K562 (cell line): ENCODE results near the gene ATXN7L1.

Source experiments
- ELF4 ChIP-seq: fragments of 450-650 bp; formaldehyde crosslinking; IDR thresholded peaks from 2 replicates; pipeline ENCODE4 v1.4.0; 2022; ENCODE audit warnings: missing genetic modification characterization
- ZNF609 ChIP-seq: sonication (generic); formaldehyde crosslinking; IDR thresholded peaks from 2 replicates; pipeline ENCODE4 v1.8.1; 2023; ENCODE audit warnings: missing genetic modification reagents, mild to moderate bottlenecking, borderline replicate concordance

DNA sequence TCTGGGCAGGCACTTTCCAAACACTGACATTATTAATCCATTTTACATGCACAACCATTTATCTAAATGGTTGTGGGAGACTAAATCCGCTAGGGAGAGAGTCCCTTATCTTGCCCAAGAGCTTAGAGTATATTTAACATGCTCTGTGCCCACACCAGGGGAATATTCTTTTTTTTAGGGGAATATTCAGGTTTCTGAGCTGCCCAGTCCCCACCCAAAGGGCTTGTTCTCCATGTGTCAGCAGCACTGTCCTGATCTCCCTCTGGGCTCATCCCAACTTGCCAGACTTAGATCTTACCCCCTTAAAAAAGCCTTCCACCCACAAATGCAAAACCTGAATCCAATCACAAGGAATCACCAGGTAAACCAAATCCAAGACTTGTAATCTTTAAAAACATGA, 132.1 kb downstream of the ATXN7L1 start:
- TF ChIP-seq ZNF609 (CRISPR knock-in tag) (no peak), ELF4 (CRISPR knock-in tag) (no peak)
